PFSK-1 (cell line): ENCODE results near the gene CDCA7.

Source experiments
- FOXP2 ChIP-seq: optimal IDR thresholded peaks from 2 replicates; pipeline ENCODE3; 2011; ENCODE audit warnings: borderline replicate concordance, control low read depth, inconsistent platforms; ENCODE audit not compliant: insufficient read depth; ENCODE audit errors: extremely low read length, extremely low read depth
- POLR2AphosphoS5 ChIP-seq: IDR thresholded peaks from 2 replicates; pipeline ENCODE4 v1.6.1; 2012; ENCODE audit warnings: low read depth, mild to moderate bottlenecking, control low read depth, low read length, moderate library complexity
- SIN3A ChIP-seq: IDR thresholded peaks from 2 replicates; pipeline ENCODE4 v1.6.1; 2012; ENCODE audit warnings: mild to moderate bottlenecking, low read length, moderate library complexity, borderline replicate concordance; ENCODE audit not compliant: insufficient read depth
- TAF1 ChIP-seq: IDR thresholded peaks from 2 replicates; pipeline ENCODE4 v1.6.1; 2012; ENCODE audit warnings: low read length, control low read depth, borderline replicate concordance; ENCODE audit not compliant: insufficient read depth
- TF ChIP-seq, protein P1 (sequence below), 2 experiments: IDR thresholded peaks; 2 replicates each; pipeline versions ENCODE4 v1.6.1 to v1.8.0; 2011 to 2012; ENCODE audit warnings: low read depth in 2 of 2, low read length in 2 of 2, control low read depth in 1 of 2, inconsistent platforms in 1 of 2, mild to moderate bottlenecking in 1 of 2, moderate library complexity in 1 of 2; ENCODE audit not compliant: insufficient read depth in 1 of 2

The CDCA7 gene

DNA sequence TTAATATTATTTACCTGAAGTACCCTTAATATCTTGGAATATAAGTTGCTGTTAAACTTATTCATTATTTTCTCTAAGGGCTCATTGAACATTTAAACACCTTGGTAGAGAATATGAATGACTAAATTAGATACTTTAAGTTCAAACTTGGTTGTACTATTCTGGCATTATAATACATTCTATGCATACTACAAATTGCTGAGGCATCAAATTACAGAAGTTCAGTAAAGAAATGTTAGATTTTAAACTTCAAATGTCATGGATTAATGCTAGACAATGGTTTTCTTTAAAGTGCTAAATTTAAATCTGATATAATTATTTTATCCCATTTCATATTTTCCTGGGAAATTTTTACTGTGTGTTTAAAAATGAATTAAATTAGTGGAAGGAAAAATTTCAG, 63.1 kb downstream of the CDCA7 start:
- TF ChIP-seq TAF1, result no peak
- no peak for TF ChIP-seq SIN3A
- no peak for TF ChIP-seq FOXP2
- TF ChIP-seq, protein P1, sequence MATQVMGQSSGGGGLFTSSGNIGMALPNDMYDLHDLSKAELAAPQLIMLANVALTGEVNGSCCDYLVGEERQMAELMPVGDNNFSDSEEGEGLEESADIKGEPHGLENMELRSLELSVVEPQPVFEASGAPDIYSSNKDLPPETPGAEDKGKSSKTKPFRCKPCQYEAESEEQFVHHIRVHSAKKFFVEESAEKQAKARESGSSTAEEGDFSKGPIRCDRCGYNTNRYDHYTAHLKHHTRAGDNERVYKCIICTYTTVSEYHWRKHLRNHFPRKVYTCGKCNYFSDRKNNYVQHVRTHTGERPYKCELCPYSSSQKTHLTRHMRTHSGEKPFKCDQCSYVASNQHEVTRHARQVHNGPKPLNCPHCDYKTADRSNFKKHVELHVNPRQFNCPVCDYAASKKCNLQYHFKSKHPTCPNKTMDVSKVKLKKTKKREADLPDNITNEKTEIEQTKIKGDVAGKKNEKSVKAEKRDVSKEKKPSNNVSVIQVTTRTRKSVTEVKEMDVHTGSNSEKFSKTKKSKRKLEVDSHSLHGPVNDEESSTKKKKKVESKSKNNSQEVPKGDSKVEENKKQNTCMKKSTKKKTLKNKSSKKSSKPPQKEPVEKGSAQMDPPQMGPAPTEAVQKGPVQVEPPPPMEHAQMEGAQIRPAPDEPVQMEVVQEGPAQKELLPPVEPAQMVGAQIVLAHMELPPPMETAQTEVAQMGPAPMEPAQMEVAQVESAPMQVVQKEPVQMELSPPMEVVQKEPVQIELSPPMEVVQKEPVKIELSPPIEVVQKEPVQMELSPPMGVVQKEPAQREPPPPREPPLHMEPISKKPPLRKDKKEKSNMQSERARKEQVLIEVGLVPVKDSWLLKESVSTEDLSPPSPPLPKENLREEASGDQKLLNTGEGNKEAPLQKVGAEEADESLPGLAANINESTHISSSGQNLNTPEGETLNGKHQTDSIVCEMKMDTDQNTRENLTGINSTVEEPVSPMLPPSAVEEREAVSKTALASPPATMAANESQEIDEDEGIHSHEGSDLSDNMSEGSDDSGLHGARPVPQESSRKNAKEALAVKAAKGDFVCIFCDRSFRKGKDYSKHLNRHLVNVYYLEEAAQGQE (IDR thresholded peaks at IDR 0.05; ENCODE audit: insufficient read depth in 1 of 2, low read depth in 2 of 2, low read length in 2 of 2), result no peak
- TF ChIP-seq POLR2AphosphoS5, result no peak
